Measurements from ENCODE around the gene TSBP1.
"Not testable (repeated sequence)": the region's sequence is repeated elsewhere in the genome, so short reads cannot be mapped to it uniquely, and the experiment has no call there.

The TSBP1 gene

DNA sequence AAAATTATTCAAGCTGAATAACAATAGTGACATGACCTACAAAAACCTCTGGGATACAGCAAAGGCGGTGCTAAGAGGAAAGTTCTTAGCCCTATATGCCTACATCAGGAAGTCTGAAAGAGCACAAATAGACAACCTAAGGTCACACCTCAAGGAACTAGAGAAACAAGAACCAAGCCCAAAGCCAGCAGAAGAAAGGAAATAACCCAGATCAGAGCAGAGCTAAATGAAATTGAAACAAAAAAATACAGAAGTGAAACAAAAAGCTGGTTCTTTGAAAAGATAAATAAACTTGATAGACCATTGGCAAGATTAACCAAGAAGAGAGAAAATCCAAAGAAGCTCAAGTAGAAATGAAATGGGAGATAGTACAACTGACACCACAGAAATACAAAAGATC lies 100.3 kb downstream of the TSBP1 start:
- H3K36me3 Mint-ChIP-seq (ENCODE audit: low read depth) = no peaks in the 10 kb centered on the region
- peak overlapping the region; percentile 66 for H3K27ac Mint-ChIP-seq
- H3K9me3 Mint-ChIP-seq = no peaks in the 10 kb centered on the region
- peak overlapping the region; percentile 14 for H3K4me3 Mint-ChIP-seq
- H3K27me3 Mint-ChIP-seq = peaks cover 5% of the 10 kb centered on the region
- peaks cover 38% of the 10 kb centered on the region for H3K4me1 Mint-ChIP-seq (ENCODE audit: low read depth)

GRCh38 chr6:32268459-32268858 lies 103.2 kb downstream of the TSBP1 start:
- H3K9me3 Mint-ChIP-seq; H3K4me3 Mint-ChIP-seq; H3K36me3 Mint-ChIP-seq (ENCODE audit: low read depth); H3K27me3 Mint-ChIP-seq; H3K27ac Mint-ChIP-seq: not testable (repeated sequence)
- H3K4me1 Mint-ChIP-seq (ENCODE audit: low read depth) = peaks cover 34% of the 10 kb centered on the region

DNA sequence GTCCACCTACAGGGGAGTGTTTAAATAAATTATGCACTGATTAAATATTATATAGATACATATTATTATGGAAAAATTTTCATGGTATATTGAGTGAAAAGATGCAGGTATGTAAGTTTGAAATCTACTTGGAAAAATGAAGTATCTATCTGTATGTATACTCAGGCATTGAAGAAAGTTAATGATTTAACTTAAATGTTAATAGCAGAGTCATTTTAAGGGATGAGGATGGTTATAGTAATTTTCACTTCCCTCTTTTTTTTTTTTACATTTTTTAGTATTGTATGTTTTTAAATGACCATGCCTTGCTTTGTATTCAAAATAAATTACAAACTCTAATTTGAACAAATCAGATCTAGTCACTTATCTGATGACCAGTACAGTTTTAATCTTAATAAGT lies 104.7 kb downstream of the TSBP1 start:
- Mint-ChIP-seq H3K27me3 (peaks cover 3% of the 10 kb centered on the region), H3K4me1 (ENCODE audit: low read depth) (peaks cover 21% of the 10 kb centered on the region), H3K27ac (no peak overlapping the region), H3K9me3 (no peaks in the 10 kb centered on the region), H3K4me3 (no peak overlapping the region), H3K36me3 (ENCODE audit: low read depth) (no peaks in the 10 kb centered on the region)

GRCh38 chr6:32257262-32257661 lies 114.4 kb downstream of the TSBP1 start:
- H3K27ac Mint-ChIP-seq; H3K9me3 Mint-ChIP-seq; H3K4me3 Mint-ChIP-seq; H3K27me3 Mint-ChIP-seq; H3K36me3 Mint-ChIP-seq (ENCODE audit: low read depth): not testable (repeated sequence)
- peaks cover 19% of the 10 kb centered on the region for H3K4me1 Mint-ChIP-seq (ENCODE audit: low read depth)

DNA sequence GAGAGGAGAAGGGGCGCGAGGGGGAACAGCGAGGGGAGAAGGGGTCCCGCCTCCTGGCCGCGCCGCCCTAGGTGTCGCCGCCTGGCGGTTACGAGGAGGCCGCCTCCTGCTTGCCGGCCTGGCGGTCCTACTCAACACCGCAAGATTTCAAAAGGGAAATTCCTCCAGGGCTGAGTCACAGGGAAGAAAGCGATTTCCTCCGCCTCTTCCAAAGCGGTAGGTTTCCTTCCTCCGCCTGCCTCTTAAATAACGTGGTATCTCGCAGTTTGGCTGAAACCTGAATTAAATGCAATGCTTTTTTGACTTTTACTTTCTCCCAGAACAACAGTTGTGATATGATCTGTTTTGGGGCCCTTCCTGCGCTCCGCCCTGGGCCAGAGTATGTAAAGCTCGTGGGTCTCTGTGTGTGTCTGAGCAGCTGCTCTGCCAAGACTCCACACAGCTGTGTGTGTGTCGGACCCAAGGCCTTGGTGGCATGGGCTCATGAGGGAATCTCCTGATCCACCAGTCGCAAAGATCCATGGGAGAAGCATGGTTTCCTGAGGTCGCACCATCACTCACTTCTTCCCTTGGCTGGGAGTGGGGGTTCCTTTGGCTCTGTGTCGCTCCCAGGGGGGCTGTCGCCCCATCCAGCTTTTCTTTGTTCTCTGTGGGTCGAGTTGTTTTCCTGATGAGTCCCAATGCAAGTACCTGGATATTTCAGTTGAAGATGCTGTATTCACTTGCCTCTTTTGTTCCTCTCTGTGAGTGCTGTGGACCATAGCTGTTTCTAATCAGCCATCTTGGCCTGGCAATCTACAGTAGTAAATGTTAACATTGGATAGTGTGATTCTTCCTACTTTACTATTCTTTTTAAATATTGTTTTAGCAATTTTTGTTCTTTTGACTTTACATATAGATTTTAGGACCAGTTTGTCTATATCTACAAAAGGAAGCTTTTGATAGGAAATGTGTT lies 116.2 kb downstream of the TSBP1 start:
- no peaks in the 10 kb centered on the region for H3K36me3 Mint-ChIP-seq (ENCODE audit: low read depth)
- H3K4me3 Mint-ChIP-seq = peak overlapping the region; percentile 49
- H3K9me3 Mint-ChIP-seq = no peaks in the 10 kb centered on the region
- peak overlapping the region; percentile 71 for H3K27ac Mint-ChIP-seq
- no peaks in the 10 kb centered on the region for H3K27me3 Mint-ChIP-seq
- H3K4me1 Mint-ChIP-seq (ENCODE audit: low read depth) = peaks cover 28% of the 10 kb centered on the region

DNA sequence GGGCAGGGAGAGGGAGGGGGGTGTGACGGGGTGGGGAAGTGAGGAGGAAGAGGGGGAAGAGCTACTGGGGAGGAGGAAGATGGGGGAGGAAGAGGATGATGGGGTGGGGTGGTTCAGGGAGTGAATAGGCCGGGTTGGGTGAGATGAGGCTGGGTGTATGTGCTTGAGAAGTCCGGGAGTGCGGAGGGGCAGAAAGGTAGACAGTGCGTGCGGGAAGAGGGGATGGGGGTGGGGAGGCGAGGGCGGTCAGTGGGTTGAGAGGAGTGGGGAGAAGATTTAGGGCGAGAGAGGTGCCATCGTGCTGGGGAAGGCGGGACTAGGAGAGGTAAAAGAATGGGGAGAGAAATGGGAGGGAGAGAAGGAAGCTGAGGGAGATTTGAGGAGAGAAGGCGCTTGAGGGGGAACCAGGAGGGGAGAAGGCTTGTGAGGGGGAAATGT lies 116.9 kb downstream of the TSBP1 start:
- Mint-ChIP-seq H3K4me3 (peak overlapping the region; percentile 49), H3K36me3 (ENCODE audit: low read depth) (no peaks in the 10 kb centered on the region), H3K4me1 (ENCODE audit: low read depth) (peaks cover 28% of the 10 kb centered on the region), H3K27ac (no peak overlapping the region), H3K27me3 (no peaks in the 10 kb centered on the region), H3K9me3 (no peaks in the 10 kb centered on the region)

DNA sequence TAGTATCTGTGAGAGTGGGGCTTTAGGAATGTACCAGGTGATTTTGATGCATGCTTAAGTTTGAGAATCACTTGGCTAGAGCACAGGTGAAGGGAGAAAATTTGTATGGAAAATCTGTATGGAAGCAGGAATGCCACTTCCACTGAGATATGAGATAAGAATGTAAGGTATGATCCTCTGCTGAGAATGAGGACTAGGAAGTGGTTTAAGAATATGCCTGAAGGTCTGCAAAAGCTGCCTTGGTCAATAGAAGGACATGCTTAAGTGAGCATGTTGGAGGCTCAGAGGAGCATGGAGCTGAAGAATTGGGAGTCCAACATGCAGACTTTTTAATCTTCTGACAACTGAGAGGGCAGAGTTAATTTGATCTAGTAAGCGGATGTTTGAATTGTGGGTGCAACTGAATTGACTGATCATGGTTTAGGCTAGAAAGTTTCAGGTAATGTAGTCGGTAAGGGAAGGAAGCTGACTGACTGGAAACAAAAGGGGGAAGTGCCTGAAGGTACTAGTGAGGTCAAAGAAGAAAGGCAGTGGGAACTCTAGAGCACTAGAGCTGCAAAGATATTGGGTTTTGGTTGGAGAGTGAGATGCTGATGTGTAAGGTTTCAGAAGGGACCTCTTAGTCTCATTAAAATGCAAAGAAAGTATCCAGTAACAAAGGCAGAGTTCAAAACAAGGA lies 119.2 kb downstream of the TSBP1 start:
- H3K4me3 Mint-ChIP-seq = no peak overlapping the region
- no peaks in the 10 kb centered on the region for H3K27me3 Mint-ChIP-seq
- H3K4me1 Mint-ChIP-seq (ENCODE audit: low read depth) = peaks cover 28% of the 10 kb centered on the region
- no peaks in the 10 kb centered on the region for H3K9me3 Mint-ChIP-seq
- H3K36me3 Mint-ChIP-seq (ENCODE audit: low read depth) = no peaks in the 10 kb centered on the region
- H3K27ac Mint-ChIP-seq = no peak overlapping the region

DNA sequence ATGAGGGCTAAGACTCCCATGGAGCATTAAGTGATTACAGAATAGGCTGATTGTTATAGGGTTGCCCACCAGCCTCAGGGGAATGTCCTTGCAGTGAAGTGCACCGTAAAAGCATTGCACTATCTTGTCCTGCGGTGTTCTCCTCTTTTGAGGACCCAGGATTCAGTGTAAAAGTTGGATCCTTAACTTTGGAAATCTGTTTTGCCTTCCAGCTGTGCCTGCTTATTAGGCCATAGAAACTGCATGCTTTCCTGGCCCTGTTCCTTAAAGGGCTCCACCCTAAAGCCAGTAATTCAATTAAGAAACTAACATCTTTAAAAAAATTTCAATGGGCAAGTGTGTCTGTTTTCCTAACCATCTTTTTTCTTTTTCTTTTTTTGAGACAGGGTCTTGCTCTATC lies 122.4 kb downstream of the TSBP1 start:
- Mint-ChIP-seq H3K4me1 (ENCODE audit: low read depth) (peaks cover 27% of the 10 kb centered on the region), H3K4me3 (no peak overlapping the region), H3K27ac (no peak overlapping the region), H3K27me3 (peaks cover 4% of the 10 kb centered on the region), H3K9me3 (no peaks in the 10 kb centered on the region), H3K36me3 (ENCODE audit: low read depth) (no peaks in the 10 kb centered on the region)

DNA sequence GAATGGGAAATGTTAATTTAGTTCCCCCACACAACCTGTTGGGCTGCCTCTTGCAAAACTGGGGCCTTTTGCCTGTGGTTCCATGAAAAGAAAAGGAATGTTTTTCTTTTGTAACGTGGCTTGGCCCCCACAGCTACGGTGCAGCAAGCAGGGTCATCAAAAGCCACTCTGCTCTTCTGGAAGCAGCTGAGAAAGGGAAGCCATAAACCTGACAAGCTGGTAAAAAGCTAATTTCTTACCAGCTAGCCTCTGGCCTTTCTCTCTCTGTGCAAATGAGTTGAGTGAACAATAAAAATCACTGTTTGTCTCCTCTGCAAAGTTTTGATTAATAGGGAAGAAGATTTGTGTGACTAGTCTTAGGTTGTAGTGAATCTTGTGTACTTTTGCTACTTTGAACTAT lies 124.3 kb downstream of the TSBP1 start:
- Mint-ChIP-seq H3K4me1 (ENCODE audit: low read depth) (peaks cover 17% of the 10 kb centered on the region), H3K36me3 (ENCODE audit: low read depth) (no peaks in the 10 kb centered on the region), H3K27ac (no peak overlapping the region), H3K9me3 (no peaks in the 10 kb centered on the region), H3K4me3 (no peak overlapping the region), H3K27me3 (peaks cover 4% of the 10 kb centered on the region)

DNA sequence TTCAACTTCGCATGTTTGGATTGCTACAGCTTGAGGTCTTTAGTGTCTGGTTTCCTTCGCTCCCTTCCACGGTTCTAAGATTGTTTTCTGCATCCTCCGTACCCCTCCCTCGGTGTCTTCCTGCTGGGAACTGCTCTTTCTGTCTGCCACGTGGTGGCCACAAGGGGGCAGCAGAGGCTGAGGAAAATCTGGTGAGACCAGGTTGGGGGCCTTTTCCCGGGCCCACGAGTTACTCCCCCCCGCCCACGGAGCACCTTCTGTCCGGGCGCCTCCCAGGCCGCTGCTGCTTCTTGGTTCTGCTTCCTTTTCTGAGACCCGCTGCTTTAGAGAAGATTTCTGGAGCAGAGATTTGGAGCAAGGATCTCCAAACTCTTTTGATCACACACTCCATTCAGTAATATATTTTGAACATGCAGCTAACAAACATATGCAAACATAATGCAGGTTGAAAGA lies 126.7 kb downstream of the TSBP1 start:
- no peak overlapping the region for H3K27ac Mint-ChIP-seq
- peaks cover 4% of the 10 kb centered on the region for H3K27me3 Mint-ChIP-seq
- H3K9me3 Mint-ChIP-seq = no peaks in the 10 kb centered on the region
- H3K4me1 Mint-ChIP-seq (ENCODE audit: low read depth) = peaks cover 26% of the 10 kb centered on the region
- peak overlapping the region; percentile 70 for H3K4me3 Mint-ChIP-seq
- H3K36me3 Mint-ChIP-seq (ENCODE audit: low read depth) = no peaks in the 10 kb centered on the region

- no peak overlapping the region for H3K4me3 Mint-ChIP-seq
- no peaks in the 10 kb centered on the region for H3K36me3 Mint-ChIP-seq (ENCODE audit: low read depth)
- H3K27me3 Mint-ChIP-seq = peaks cover 4% of the 10 kb centered on the region
- H3K4me1 Mint-ChIP-seq (ENCODE audit: low read depth) = peaks cover 26% of the 10 kb centered on the region
- no peaks in the 10 kb centered on the region for H3K9me3 Mint-ChIP-seq
- no peak overlapping the region for H3K27ac Mint-ChIP-seq
These were observed 127.4 kb downstream of the TSBP1 start for GRCh38 chr6:32244270-32244669.

Measured in stimulated activated naive CD8-positive, alpha-beta T cell treated with anti-CD3 and anti-CD28 coated beads, Interleukin-15, Interleukin-2, amounts not matched to agents 100 ng/mL and 50 ng/mL, for 24 hours (primary cell).